Caco-2 (cell line): Measurements from ENCODE around the gene TTK. TPM values are rescaled to one million over a fixed set of nuclear protein-coding genes. Genes with fewer than 3 reads are reported as not detected.

Experiments used
- BruUV-seq: library from RNA; stranded (reverse); fragments of 400-500 nt; replicated peaks from 2 replicates; lab custom pipeline; 2021; lab: Mats Ljungman, UMichigan
- CTCF ChIA-PET: fragments of 300-600 bp; sonication (Branson Sonifier 250); formaldehyde crosslinking; loops from one replicate; lab custom pipeline; 2022; ENCODE audit warnings: antibody characterized with exemption; lab: Charles Lee
- POLR2A ChIA-PET: fragments of 300-600 bp; sonication (Branson Sonifier 250); formaldehyde crosslinking; loops from one replicate; lab custom pipeline; 2022; ENCODE audit warnings: antibody characterized with exemption; lab: Charles Lee
- DNase-seq, 2 experiments: peaks; one replicate each; pipeline versions ENCODE4 v3.0.0 to v3.0.0-alpha.2; 2020 to 2022
- H3K27me3 ChIP-seq: replicated peaks from 2 replicates; pipeline ENCODE4 v1.6.0; 2011; ENCODE audit warnings: low read length; ENCODE audit not compliant: control insufficient read depth, insufficient read depth
- H3K36me3 ChIP-seq: 2 replicates; pipeline ENCODE4 v1.5.1; 2011; ENCODE audit warnings: low read length; ENCODE audit not compliant: control insufficient read depth, insufficient read depth
- H3K4me1 ChIP-seq: fragments of 250-450 bp; sonication (Bioruptor Pico); 2 replicates; pipeline ENCODE4 v1.5.1; 2020; ENCODE audit warnings: mild to moderate bottlenecking
- H3K4me3 ChIP-seq: 2 replicates; pipeline ENCODE4 v1.5.1; 2011; ENCODE audit warnings: low read depth, mild to moderate bottlenecking, control low read depth, low read length
- H3K9me3 ChIP-seq: fragments of 250-450 bp; sonication (Bioruptor Pico); 2 replicates; pipeline ENCODE4 v1.5.1; 2020; ENCODE audit warnings: mild to moderate bottlenecking, moderate library complexity
- H3K27ac Mint-ChIP-seq: one replicate; pipeline ENCODE4 v1.8.0; 2022; ENCODE audit warnings: mixed read lengths; ENCODE audit not compliant: unreplicated experiment
- H3K27me3 Mint-ChIP-seq: one replicate; pipeline ENCODE4 v1.8.0; 2022; ENCODE audit warnings: mixed read lengths; ENCODE audit not compliant: insufficient read depth, unreplicated experiment
- H3K36me3 Mint-ChIP-seq: one replicate; pipeline ENCODE4 v1.8.0; 2022; ENCODE audit warnings: mild to moderate bottlenecking, mixed read lengths; ENCODE audit not compliant: insufficient read depth, unreplicated experiment
- H3K4me1 Mint-ChIP-seq: one replicate; pipeline ENCODE4 v1.8.0; 2022; ENCODE audit warnings: low read depth, mixed read lengths; ENCODE audit not compliant: unreplicated experiment
- H3K4me3 Mint-ChIP-seq: one replicate; pipeline ENCODE4 v1.8.0; 2022; ENCODE audit warnings: mild to moderate bottlenecking, moderate library complexity, mixed read lengths; ENCODE audit not compliant: unreplicated experiment
- H3K9me3 Mint-ChIP-seq: one replicate; pipeline ENCODE4 v1.8.0; 2022; ENCODE audit warnings: mixed read lengths; ENCODE audit not compliant: unreplicated experiment
- intact Hi-C: fragments of 100-400 bp; cut with micrococcal nuclease; formaldehyde crosslinking; loops from one replicate; pipeline ENCODE4 v1.10.0; 2022; ENCODE audit not compliant: unreplicated experiment
- total RNA-seq: library from RNA; stranded (reverse); gene quantifications from 2 replicates; pipeline ENCODE4 v1.2.3, GENCODE V29; 2022
- TF ChIP-seq, protein P1 (sequence below), 2 experiments: fragments of 200-600 bp in 1 of 2; IDR thresholded peaks; 1 replicate in 1 of 2; 2 replicates in 1 of 2; pipeline versions ENCODE4 v1.5.1 to v1.8.0; 2011 to 2022; ENCODE audit warnings: antibody characterized with exemption in 1 of 2, control low read depth in 1 of 2, inconsistent platforms in 1 of 2, low read depth in 1 of 2, low read length in 1 of 2, mild to moderate bottlenecking in 1 of 2, moderate library complexity in 1 of 2; ENCODE audit not compliant: insufficient read depth in 1 of 2, severe bottlenecking in 1 of 2, unreplicated experiment in 1 of 2

TTK gene
- total RNA-seq, 1 experiment from 2014 or later = 40.0 TPM

DNA sequence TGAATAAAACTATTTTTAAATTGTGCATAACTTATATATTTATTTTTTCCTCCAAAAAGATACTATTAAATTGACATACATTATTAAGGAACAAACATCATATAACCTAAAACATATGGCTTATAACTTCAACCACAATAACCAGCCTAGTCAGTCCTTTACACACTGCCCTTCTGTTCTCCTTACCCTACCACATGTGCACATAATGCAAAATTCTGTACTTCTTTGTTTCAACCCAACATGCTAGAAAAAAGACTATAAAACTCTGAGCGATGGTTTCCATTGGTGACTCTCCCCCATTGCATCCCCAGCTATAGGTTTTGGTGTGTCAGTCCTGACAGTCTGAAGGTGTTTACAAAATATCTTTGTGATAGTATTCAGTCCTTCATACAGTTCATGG, 14.8 kb upstream of the TTK start:
- H3K4me1 ChIP-seq = no peaks in the 10 kb centered on the region
- TF ChIP-seq, protein P1, sequence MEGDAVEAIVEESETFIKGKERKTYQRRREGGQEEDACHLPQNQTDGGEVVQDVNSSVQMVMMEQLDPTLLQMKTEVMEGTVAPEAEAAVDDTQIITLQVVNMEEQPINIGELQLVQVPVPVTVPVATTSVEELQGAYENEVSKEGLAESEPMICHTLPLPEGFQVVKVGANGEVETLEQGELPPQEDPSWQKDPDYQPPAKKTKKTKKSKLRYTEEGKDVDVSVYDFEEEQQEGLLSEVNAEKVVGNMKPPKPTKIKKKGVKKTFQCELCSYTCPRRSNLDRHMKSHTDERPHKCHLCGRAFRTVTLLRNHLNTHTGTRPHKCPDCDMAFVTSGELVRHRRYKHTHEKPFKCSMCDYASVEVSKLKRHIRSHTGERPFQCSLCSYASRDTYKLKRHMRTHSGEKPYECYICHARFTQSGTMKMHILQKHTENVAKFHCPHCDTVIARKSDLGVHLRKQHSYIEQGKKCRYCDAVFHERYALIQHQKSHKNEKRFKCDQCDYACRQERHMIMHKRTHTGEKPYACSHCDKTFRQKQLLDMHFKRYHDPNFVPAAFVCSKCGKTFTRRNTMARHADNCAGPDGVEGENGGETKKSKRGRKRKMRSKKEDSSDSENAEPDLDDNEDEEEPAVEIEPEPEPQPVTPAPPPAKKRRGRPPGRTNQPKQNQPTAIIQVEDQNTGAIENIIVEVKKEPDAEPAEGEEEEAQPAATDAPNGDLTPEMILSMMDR (IDR thresholded peaks at IDR 0.05; ENCODE audit: insufficient read depth in 1 of 2, low read depth in 1 of 2, low read length in 1 of 2, severe bottlenecking in 1 of 2, unreplicated experiment in 1 of 2) = no peak
- intact Hi-C loops = no loop called here
- H3K9me3 Mint-ChIP-seq = no peaks in the 10 kb centered on the region
- no peak for DNase-seq
- peaks cover 4% of the 10 kb centered on the region for H3K4me1 Mint-ChIP-seq
- no peaks in the 10 kb centered on the region for H3K27me3 ChIP-seq
- H3K27ac Mint-ChIP-seq = no peak overlapping the region
- no peak overlapping the region for H3K4me3 Mint-ChIP-seq
- CTCF ChIA-PET = no interaction called here
- no peaks in the 10 kb centered on the region for H3K9me3 ChIP-seq
- no TSS peak for BruUV-seq
- no peaks in the 10 kb centered on the region for H3K36me3 ChIP-seq
- peaks cover 5% of the 10 kb centered on the region for H3K27me3 Mint-ChIP-seq
- no peak overlapping the region for H3K4me3 ChIP-seq
- POLR2A ChIA-PET = no interaction called here
- no peaks in the 10 kb centered on the region for H3K36me3 Mint-ChIP-seq

DNA sequence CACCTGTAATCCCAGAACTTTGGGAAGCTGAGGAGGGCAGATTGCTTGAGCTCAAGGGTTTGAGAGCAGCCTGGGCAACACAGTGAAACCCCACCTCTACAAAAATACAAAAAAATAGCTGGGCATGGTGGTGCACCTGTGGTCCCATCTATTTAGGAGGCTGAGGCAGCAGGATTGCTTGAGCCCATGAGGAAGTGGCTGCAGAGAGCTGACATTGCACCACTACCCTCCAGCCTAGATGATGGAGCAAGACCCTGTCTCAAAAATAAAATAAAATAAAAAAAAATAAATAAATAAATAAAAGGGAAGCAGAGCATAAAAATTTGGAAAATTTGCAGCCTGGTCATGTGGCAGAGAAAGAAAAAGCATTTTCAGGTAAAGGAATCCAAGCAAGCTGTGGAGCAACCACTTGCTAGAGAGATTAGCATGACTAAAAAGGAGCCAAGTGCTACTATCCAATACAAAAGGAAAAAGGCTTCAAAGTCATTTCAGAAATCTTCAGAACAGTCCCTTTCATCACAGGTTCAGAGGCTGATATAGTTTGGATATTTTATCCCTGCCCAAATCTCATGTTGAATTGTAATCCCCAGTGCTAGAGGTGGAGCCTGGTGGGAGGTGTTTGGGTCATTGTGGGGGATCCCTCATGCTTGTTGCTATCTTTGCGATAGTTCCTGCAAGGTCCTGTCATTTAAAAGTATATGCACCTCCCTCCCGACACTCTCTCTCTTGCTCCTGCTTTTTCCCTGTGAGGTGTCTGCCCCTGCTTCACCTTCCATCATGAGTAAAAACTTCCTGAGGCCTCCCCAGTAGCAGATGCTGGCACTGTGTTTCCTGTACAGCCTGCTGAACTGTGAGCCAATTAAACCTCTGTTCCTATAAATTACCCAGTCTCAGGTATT, 11.2 kb upstream of the TTK start:
- no peak for DNase-seq
- ChIA-PET POLR2A (no interaction called here), CTCF (no interaction called here)
- H3K36me3 Mint-ChIP-seq = no peaks in the 10 kb centered on the region
- no peaks in the 10 kb centered on the region for H3K27me3 ChIP-seq
- no peak overlapping the region for H3K27ac Mint-ChIP-seq
- TF ChIP-seq, protein P1 (IDR thresholded peaks at IDR 0.05; ENCODE audit: insufficient read depth in 1 of 2, low read depth in 1 of 2, low read length in 1 of 2, severe bottlenecking in 1 of 2, unreplicated experiment in 1 of 2) = no peak
- no peaks in the 10 kb centered on the region for H3K36me3 ChIP-seq
- intact Hi-C loops = no loop called here
- peaks cover 10% of the 10 kb centered on the region for H3K27me3 Mint-ChIP-seq
- H3K4me1 ChIP-seq = no peaks in the 10 kb centered on the region
- H3K9me3 Mint-ChIP-seq = peaks cover 5% of the 10 kb centered on the region
- H3K4me3 ChIP-seq = no peak overlapping the region
- H3K9me3 ChIP-seq = no peaks in the 10 kb centered on the region
- no peaks in the 10 kb centered on the region for H3K4me1 Mint-ChIP-seq
- no peak overlapping the region for H3K4me3 Mint-ChIP-seq
- no TSS peak for BruUV-seq

DNA sequence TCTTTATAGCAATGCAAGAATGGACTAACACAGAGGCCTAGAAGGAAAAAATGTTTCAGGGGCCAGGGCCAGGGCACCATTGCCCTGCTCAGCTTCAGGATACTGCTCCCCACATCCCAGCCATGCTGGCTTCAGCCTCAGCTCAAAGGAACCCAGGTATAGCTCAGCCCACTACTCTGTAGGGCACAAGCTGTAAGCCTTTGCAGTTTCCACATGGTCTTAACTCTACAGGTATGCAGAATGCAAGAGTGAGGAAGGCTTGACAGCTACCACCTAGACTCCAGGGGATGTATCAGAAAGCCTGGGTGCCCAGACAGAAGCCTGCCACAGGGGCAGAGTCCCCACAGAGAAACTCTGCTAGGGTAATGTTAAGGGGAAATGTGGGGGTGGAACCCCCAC, 10.5 kb upstream of the TTK start:
- Mint-ChIP-seq H3K4me1 (no peaks in the 10 kb centered on the region), H3K27ac (no peak overlapping the region), H3K9me3 (peaks cover 8% of the 10 kb centered on the region), H3K36me3 (no peaks in the 10 kb centered on the region), H3K4me3 (no peak overlapping the region), H3K27me3 (peaks cover 12% of the 10 kb centered on the region)
- Histone ChIP-seq H3K4me1 (no peaks in the 10 kb centered on the region), H3K4me3 (no peak overlapping the region), H3K27me3 (no peaks in the 10 kb centered on the region), H3K36me3 (no peaks in the 10 kb centered on the region), H3K9me3 (no peaks in the 10 kb centered on the region)
- no peak for DNase-seq
- POLR2A ChIA-PET = interaction anchor here (0.6 kb wide), 1 partner anchor 27 kb away, joined by 3 read pairs; no protein-coding TSS in a partner anchor
- TF ChIP-seq, protein P1 (IDR thresholded peaks at IDR 0.05; ENCODE audit: insufficient read depth in 1 of 2, low read depth in 1 of 2, low read length in 1 of 2, severe bottlenecking in 1 of 2, unreplicated experiment in 1 of 2) = no peak
- CTCF ChIA-PET = no interaction called here
- intact Hi-C loops = no loop called here
- BruUV-seq = no TSS peak
